Sigmoid colon (tissue), 4 donors: ENCODE results near the gene ARL8A.

Experiments
- POLR2AphosphoS5 ChIP-seq, 4 donors: sonication (generic); formaldehyde crosslinking; IDR thresholded peaks; one replicate each; pipeline ENCODE4 v1.6.1; 2017; ENCODE audit warnings: antibody characterized with exemption in 4 of 4
- TF ChIP-seq, protein P1 (sequence below), 4 experiments: fragments of 450-650 bp in 3 of 4; fragments of 200-600 bp in 1 of 4; IDR thresholded peaks; one replicate each; pipeline ENCODE4 v1.5.1; 2016 to 2019; ENCODE audit warnings: antibody characterized with exemption in 4 of 4, mild to moderate bottlenecking in 3 of 4, moderate library complexity in 2 of 4

DNA sequence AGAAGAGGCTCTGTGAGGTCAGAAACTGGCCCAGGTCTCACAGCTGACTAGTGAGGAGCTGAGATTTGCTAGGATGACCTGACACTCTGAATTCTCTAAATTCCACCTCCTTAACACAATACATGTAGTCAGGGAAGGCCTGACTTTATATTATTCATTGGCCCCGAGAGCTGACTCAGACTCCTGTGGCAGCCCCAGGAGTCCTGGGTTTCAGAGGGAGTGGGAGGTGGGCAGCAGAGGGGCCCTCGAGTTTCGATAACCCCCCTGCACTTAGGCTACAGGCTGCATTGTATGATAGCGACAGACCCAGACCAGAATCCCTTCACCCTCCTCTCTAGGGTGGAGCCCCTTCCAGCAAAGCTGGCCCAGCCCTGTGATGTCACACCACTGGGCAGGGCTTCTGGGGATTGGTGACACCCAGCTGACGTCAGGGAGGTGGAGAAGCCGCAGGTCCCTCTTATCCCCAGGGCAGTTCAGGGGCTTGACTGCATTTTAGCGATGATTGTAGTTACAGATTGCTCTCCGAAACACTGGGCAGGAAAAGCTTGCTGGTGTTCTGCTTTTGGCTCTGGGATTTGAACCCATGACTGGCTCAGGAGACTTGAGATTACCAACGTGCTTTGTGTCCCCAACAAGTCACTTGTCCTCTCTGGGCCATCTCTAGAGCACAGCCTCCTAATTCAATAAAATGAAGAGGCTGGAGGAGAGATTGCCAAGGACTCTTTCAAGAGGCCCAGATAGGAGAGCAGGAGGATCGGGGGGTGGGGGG is 38.8 kb downstream of the ARL8A start:
- TF ChIP-seq, protein P1, sequence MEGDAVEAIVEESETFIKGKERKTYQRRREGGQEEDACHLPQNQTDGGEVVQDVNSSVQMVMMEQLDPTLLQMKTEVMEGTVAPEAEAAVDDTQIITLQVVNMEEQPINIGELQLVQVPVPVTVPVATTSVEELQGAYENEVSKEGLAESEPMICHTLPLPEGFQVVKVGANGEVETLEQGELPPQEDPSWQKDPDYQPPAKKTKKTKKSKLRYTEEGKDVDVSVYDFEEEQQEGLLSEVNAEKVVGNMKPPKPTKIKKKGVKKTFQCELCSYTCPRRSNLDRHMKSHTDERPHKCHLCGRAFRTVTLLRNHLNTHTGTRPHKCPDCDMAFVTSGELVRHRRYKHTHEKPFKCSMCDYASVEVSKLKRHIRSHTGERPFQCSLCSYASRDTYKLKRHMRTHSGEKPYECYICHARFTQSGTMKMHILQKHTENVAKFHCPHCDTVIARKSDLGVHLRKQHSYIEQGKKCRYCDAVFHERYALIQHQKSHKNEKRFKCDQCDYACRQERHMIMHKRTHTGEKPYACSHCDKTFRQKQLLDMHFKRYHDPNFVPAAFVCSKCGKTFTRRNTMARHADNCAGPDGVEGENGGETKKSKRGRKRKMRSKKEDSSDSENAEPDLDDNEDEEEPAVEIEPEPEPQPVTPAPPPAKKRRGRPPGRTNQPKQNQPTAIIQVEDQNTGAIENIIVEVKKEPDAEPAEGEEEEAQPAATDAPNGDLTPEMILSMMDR (IDR thresholded peaks at IDR 0.05), result no peak
- no peak for TF ChIP-seq POLR2AphosphoS5 (IDR thresholded peaks at IDR 0.05)
